Amniotic stem cell (primary cell): ENCODE results near the gene DCAF5.
A peak's percentile ranks its signal among the peaks of the same experiment; 100 is the strongest.

ENCODE experiments used
- DNase-seq: peaks from one replicate; lab custom pipeline; 2025; lab: John Stamatoyannopoulos, UW

DCAF5 gene

DNA sequence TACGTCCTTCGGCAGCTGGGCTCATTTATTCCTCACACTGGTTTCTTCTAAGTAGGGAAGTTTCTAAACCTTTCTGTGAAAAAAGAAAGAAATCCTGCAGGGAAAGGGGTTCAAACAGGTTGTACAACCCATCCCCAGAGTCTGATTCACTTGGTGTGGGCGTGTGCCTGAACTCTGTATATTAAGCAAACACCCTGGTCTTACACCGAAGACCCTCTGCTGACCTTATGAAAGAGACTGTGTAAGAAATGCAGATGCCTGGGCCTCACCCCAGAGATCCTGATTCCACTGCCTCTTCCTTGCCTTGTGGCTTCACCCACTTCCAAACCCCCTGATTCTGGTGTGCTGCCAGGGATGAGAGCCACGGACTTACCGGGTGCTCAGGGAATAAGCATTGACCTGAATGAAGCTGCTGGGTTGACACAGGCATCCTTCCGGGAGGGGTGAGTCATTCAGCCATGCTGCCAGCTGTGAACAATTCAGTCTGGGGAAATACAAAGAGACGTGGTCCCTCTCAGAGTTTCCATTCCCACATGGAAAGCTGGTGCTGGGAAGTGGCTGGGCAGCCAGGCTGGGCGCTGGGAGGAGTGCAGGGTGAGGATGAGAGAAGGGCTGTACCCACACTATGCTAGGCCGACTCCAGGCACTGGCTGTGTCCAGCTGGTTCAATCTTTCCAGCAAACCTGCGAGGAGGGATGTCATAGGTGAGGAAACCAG, 147.3 kb downstream of the DCAF5 start:
- DNase-seq, result peak; percentile 94

DNA sequence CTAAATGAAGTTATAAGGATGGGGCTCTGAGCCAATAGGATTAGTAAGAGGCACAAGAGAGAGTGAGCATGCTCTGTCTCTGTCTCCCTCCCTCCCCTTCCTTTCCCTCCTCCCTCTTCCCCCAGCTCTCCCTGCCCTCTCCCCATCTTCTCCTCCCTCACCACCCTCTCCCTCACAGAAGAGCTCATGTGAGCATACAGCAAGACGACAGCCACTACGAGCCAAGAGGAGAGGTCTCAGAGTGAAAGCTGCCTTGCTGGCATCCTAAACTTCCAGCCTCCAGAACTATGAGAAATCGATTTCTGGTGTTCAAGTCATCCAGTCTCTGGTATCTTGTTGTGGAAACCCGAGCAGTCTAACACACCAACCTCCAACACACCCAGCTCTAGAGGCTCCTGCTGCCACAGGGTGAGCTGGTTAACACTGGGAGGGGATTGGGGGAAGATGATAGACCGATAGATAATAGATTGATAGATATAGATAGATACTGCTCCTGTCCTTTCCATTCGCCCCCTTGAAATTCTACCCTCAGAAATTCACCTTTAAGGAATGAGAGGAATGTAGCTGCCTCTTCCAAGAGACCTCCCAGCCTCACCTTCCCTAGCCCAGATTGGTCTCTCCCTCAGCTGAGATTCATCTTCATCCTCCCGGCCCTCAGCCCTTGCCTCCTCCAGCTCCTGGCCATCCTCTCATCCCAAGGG, 148.0 kb downstream of the DCAF5 start:
- no peak for DNase-seq

DNA sequence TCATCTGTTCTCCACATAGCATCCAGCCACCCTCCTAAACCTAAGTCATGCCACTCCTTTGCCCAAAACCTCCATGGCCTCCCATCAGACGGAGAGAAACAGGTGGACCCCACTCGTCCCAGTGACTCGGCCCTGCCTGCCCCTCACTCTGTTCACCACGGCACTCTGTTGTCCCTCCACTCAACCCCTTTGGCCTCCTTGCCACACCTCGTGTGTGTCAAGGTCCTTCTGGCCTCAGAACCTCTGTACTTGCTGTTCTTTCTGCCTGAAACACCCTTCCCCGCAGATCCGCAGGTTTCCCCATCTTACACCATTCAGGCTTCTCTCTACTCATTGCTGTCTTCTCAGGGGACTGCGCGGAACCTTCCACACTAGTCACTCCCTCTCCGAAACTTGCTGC, 149.3 kb downstream of the DCAF5 start:
- no peak for DNase-seq

DNA sequence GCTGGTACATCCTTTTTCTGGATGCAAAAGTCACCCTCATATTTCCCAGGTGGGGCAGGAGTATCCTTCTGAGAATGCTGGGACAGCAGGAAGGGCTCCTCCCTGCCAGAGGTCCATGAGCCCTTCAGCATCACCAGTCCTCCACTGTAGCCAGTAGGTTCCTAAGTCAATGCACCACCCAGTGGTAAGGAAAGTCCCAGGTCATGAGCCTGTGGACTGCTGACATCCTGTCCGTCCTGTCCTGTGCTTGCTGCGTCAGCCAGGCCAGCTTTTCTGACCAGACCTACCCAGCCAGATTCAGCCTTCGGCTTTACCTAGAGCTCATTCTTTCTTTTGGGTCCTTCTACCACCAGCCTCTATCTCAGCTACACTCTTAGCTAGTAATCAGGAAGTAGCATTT, 150.8 kb downstream of the DCAF5 start:
- no peak for DNase-seq

DNA sequence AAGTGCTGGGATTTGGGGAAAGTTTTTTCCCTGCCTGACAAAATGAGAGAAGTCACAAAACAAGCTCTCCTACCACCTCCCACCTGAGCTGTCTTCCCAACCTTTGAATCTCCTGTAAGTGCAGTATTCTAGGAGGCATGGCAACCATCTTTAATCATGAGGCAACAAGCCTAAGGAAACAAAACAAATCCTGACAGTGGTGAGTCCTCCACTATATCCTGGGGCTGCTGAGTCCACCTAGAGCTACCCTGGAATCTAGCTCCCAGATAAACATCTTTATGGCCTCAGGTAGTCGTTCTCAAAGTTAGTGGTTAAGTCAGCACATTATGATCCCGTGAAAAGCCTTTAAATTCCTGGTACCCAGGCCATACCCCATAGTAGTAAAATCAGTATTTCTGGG, 151.5 kb downstream of the DCAF5 start:
- no peak for DNase-seq
